Ascending aorta (tissue), 2 donors: ENCODE measurements around the gene NME5. TPM values are rescaled to one million over a fixed set of nuclear protein-coding genes. Genes with fewer than 3 reads are reported as not detected.

Source experiments
- DNase-seq, 2 donors: peaks; one replicate each; pipeline ENCODE4 v3.0.0-alpha.2; 2019; ENCODE audit warnings: low spot score in 2 of 2
- H3K27ac ChIP-seq, 2 donors: fragments of 200-600 bp; sonication (generic); one replicate each; pipeline ENCODE4 v1.5.1; 2016 to 2017; ENCODE audit warnings: mild to moderate bottlenecking in 1 of 2
- H3K27me3 ChIP-seq: fragments of 200-600 bp; sonication (generic); one replicate; pipeline ENCODE4 v1.5.1; 2017
- H3K36me3 ChIP-seq, 2 donors: fragments of 200-600 bp; sonication (generic); one replicate each; pipeline ENCODE4 v1.5.1; 2016
- H3K4me1 ChIP-seq, 2 donors: fragments of 200-600 bp; sonication (generic); one replicate each; pipeline ENCODE4 v1.5.1; 2016 to 2017; ENCODE audit warnings: mild to moderate bottlenecking in 1 of 2
- H3K4me3 ChIP-seq, 2 donors: fragments of 200-600 bp; sonication (generic); one replicate each; pipeline ENCODE4 v1.5.1; 2016 to 2017; ENCODE audit warnings: mild to moderate bottlenecking in 1 of 2
- H3K9me3 ChIP-seq, 2 donors: fragments of 200-600 bp; sonication (generic); one replicate each; pipeline ENCODE4 v1.5.1; 2016
- CTCF ChIP-seq, 3 experiments: fragments of 200-600 bp in 2 of 3; fragments of 450-650 bp in 1 of 3; sonication (generic) in 2 of 3; IDR thresholded peaks; one replicate each; pipeline ENCODE4 v1.5.1; 2016 to 2019; ENCODE audit warnings: antibody characterized with exemption in 3 of 3, mild to moderate bottlenecking in 1 of 3, moderate library complexity in 1 of 3
- intact Hi-C: fragments of 100-400 bp; cut with DNase I; formaldehyde crosslinking; loops from one replicate; pipeline ENCODE4 v1.15.1; 2023
- total RNA-seq: library from RNA; depleted of rRNA; stranded (reverse); fragments of >200 nt; gene quantifications from one replicate; pipeline ENCODE4 v1.1.0, GENCODE V29; 2016

NME5 gene
- total RNA-seq, 1 donor from 2014 or later, result not detected

- Histone ChIP-seq H3K9me3 (no peaks in the 10 kb centered on the region), H3K36me3 (no peaks in the 10 kb centered on the region), H3K4me1 (no peaks in the 10 kb centered on the region), H3K27me3 (no peaks in the 10 kb centered on the region), H3K27ac (no peak overlapping the region), H3K4me3 (no peak overlapping the region)
- intact Hi-C loops, result no loop called here
- no peak for TF ChIP-seq CTCF (IDR thresholded peaks at IDR 0.05)
- no peak for DNase-seq
Measured at GRCh38 chr5:138092301-138092700, 46.9 kb downstream of the NME5 start.

- Histone ChIP-seq H3K36me3 (no peaks in the 10 kb centered on the region), H3K4me1 (no peaks in the 10 kb centered on the region), H3K27me3 (no peaks in the 10 kb centered on the region), H3K27ac (no peak overlapping the region), H3K4me3 (no peak overlapping the region), H3K9me3 (no peaks in the 10 kb centered on the region)
- intact Hi-C loops, result no loop called here
- DNase-seq, result no peak
- TF ChIP-seq CTCF (IDR thresholded peaks at IDR 0.05), result no peak
Measured at GRCh38 chr5:138091685-138092084, 47.5 kb downstream of the NME5 start.

GRCh38 chr5:138083702-138084101 is 55.5 kb downstream of the NME5 start, which contains the start of gene WNT8A:
Gene WNT8A, plus strand, starts transcription at chr5:138084033. Its CDS starts 95 bp downstream, at chr5:138084128.
- Histone ChIP-seq H3K27ac (no peak within 1 kb of the TSS), H3K9me3 (no peaks in the 10 kb centered on the region), H3K36me3 (no peaks in the 10 kb centered on the region), H3K4me3 (no peak within 1 kb of the TSS), H3K27me3 (no peaks in the 10 kb centered on the region), H3K4me1 (no peaks in the 10 kb centered on the region)
- no peak for TF ChIP-seq CTCF (IDR thresholded peaks at IDR 0.05)
- no peak for DNase-seq
- intact Hi-C loops, result no loop called here

- H3K27me3 ChIP-seq, result no peaks in the 10 kb centered on the region
- no peak for DNase-seq
- no peaks in the 10 kb centered on the region for H3K36me3 ChIP-seq
- H3K4me3 ChIP-seq, result no peak overlapping the region
- no peak overlapping the region for H3K27ac ChIP-seq
- intact Hi-C loops, result no loop called here
- no peaks in the 10 kb centered on the region for H3K4me1 ChIP-seq
- TF ChIP-seq CTCF (IDR thresholded peaks at IDR 0.05), result no peak
- H3K9me3 ChIP-seq, result no peaks in the 10 kb centered on the region
Measured at GRCh38 chr5:138082033-138082432, 57.2 kb downstream of the NME5 start.

- TF ChIP-seq CTCF (IDR thresholded peaks at IDR 0.05), result no peak
- Histone ChIP-seq H3K9me3 (no peaks in the 10 kb centered on the region), H3K4me3 (no peak overlapping the region), H3K27ac (no peak overlapping the region), H3K27me3 (no peaks in the 10 kb centered on the region), H3K36me3 (no peaks in the 10 kb centered on the region), H3K4me1 (no peaks in the 10 kb centered on the region)
- DNase-seq, result no peak
- intact Hi-C loops, result no loop called here
Measured at GRCh38 chr5:138078006-138078643, 61.1 kb downstream of the NME5 start.
